H1 (cell line): ENCODE data around the gene PPP1R7. TPM values are rescaled to one million over a fixed set of nuclear protein-coding genes. Genes with fewer than 3 reads are reported as not detected.

Experiments used
- CTCF ChIA-PET: fragments of 300-600 bp; sonication (Branson Sonifier 250); formaldehyde crosslinking; loops from one replicate; lab custom pipeline; 2021; ENCODE audit not compliant: partially characterized antibody; lab: Charles Lee
- POLR2A ChIA-PET: fragments of 300-600 bp; sonication (Branson Sonifier 250); formaldehyde crosslinking; loops from one replicate; lab custom pipeline; 2021; ENCODE audit warnings: inconsistent platforms; ENCODE audit not compliant: partially characterized antibody; lab: Charles Lee
- DNase-seq, 2 experiments: peaks; one replicate each; pipeline versions ENCODE4 v3.0.0 to v3.0.0-alpha.2; 2010 to 2022; ENCODE audit warnings: low spot score in 2 of 2, low read depth in 1 of 2, mixed read lengths in 1 of 2
- FAIRE-seq: peaks from 2 replicates; lab custom pipeline; 2011; peaks lifted over from hg19 to GRCh38; lab: Jason Lieb, UNC
- H2AFZ ChIP-seq: 2 replicates; pipeline ENCODE4 v1.8.1; 2012; ENCODE audit warnings: low read length, inconsistent platforms
- H2AK5ac ChIP-seq: 2 replicates; pipeline ENCODE4 v1.6.1; 2013; ENCODE audit warnings: low read depth, low read length
- H2BK120ac ChIP-seq: replicated peaks from 2 replicates; pipeline ENCODE3; 2013; ENCODE audit warnings: low read depth, low read length, inconsistent platforms
- H2BK12ac ChIP-seq: 2 replicates; pipeline ENCODE4 v1.6.1; 2013; ENCODE audit warnings: low read depth, low read length
- H2BK15ac ChIP-seq: 2 replicates; pipeline ENCODE4 v1.6.1; 2013; ENCODE audit warnings: low read length
- H2BK20ac ChIP-seq: 2 replicates; pipeline ENCODE4 v1.6.1; 2013; ENCODE audit warnings: low read length
- H2BK5ac ChIP-seq: 2 replicates; pipeline ENCODE4 v1.6.1; 2013; ENCODE audit warnings: low read depth, low read length
- H3K14ac ChIP-seq: 2 replicates; pipeline ENCODE4 v1.6.1; 2013; ENCODE audit warnings: inconsistent platforms; ENCODE audit not compliant: insufficient read length
- H3K18ac ChIP-seq: 2 replicates; pipeline ENCODE4 v1.6.1; 2013; ENCODE audit warnings: low read length; ENCODE audit errors: extremely low read depth
- H3K23ac ChIP-seq: 2 replicates; pipeline ENCODE4 v1.6.1; 2013; ENCODE audit warnings: inconsistent platforms; ENCODE audit not compliant: insufficient read length
- H3K23me2 ChIP-seq: 2 replicates; pipeline ENCODE4 v1.6.1; 2013; ENCODE audit warnings: low read depth, low read length
- H3K27ac ChIP-seq: 2 replicates; pipeline ENCODE4 v1.6.1; 2011; ENCODE audit warnings: low read depth, low read length, inconsistent platforms
- H3K27me3 ChIP-seq, 4 experiments: replicated peaks in 1 of 4; 1 replicate in 1 of 4; 2 replicates in 3 of 4; pipeline versions ENCODE4 v1.6.1 to v1.8.1; 2011 to 2013; ENCODE audit warnings: low read length in 3 of 4, mild to moderate bottlenecking in 3 of 4, inconsistent platforms in 2 of 4, mixed read lengths in 2 of 4, moderate library complexity in 1 of 4; ENCODE audit not compliant: control insufficient read depth in 3 of 4, insufficient read depth in 3 of 4; ENCODE audit errors: extremely low read depth in 1 of 4
- H3K36me3 ChIP-seq, 4 experiments: 2 replicates each; pipeline versions ENCODE4 v1.6.1 to v1.8.1; 2011 to 2013; ENCODE audit warnings: mild to moderate bottlenecking in 4 of 4, low read length in 3 of 4, moderate library complexity in 2 of 4, control low read depth in 1 of 4, inconsistent platforms in 1 of 4; ENCODE audit not compliant: insufficient read depth in 4 of 4, control insufficient read depth in 2 of 4
- H3K4ac ChIP-seq: replicated peaks from 2 replicates; pipeline ENCODE3; 2013; ENCODE audit warnings: low read length, low read depth, mixed read lengths, inconsistent platforms; ENCODE audit not compliant: insufficient read length
- H3K4me1 ChIP-seq, 4 experiments: replicated peaks in 1 of 4; 1 replicate in 1 of 4; 2 replicates in 3 of 4; pipeline versions ENCODE4 v1.6.1 to v1.8.1; 2011 to 2013; ENCODE audit warnings: low read length in 3 of 4, inconsistent platforms in 2 of 4, mixed read lengths in 1 of 4; ENCODE audit not compliant: insufficient read depth in 4 of 4, control insufficient read depth in 3 of 4
- H3K4me2 ChIP-seq, 2 experiments: 2 replicates each; pipeline versions ENCODE4 v1.6.1 to v1.8.1; 2011 to 2013; ENCODE audit warnings: low read depth in 2 of 2, low read length in 2 of 2, control low read depth in 1 of 2, inconsistent platforms in 1 of 2, mild to moderate bottlenecking in 1 of 2; ENCODE audit not compliant: insufficient read depth in 1 of 2
- H3K4me3 ChIP-seq, 4 experiments: fragments of 200-600, 300-600 bp in 1 of 4; sonication (generic), shearing (Covaris generic), sonication (Bioruptor Twin) in 1 of 4; 2 replicates each; pipeline versions ENCODE4 v1.5.1 to v1.8.1; 2011 to 2016; ENCODE audit warnings: low read length in 4 of 4, low read depth in 3 of 4, control low read depth in 2 of 4, inconsistent platforms in 2 of 4, mild to moderate bottlenecking in 2 of 4, mixed read lengths in 1 of 4, moderate library complexity in 1 of 4; ENCODE audit not compliant: insufficient read depth in 2 of 4; ENCODE audit errors: extremely low read depth in 1 of 4
- H3K56ac ChIP-seq: replicated peaks from 2 replicates; pipeline ENCODE3; 2013; ENCODE audit warnings: low read depth, mild to moderate bottlenecking, mixed read lengths, low read length, inconsistent platforms; ENCODE audit not compliant: insufficient read length
- H3K79me1 ChIP-seq: 2 replicates; pipeline ENCODE4 v1.6.1; 2013; ENCODE audit warnings: low read depth, low read length, control low read depth
- H3K79me2 ChIP-seq, 2 experiments: 2 replicates each; pipeline versions ENCODE4 v1.6.1 to v1.8.1; 2012 to 2013; ENCODE audit warnings: low read length in 2 of 2, mild to moderate bottlenecking in 2 of 2, inconsistent platforms in 1 of 2; ENCODE audit not compliant: insufficient read depth in 2 of 2, control insufficient read depth in 1 of 2
- H3K9ac ChIP-seq, 4 experiments: replicated peaks in 1 of 4; 1 replicate in 1 of 4; 2 replicates in 3 of 4; pipeline versions ENCODE4 v1.6.1 to v1.8.1; 2011 to 2013; ENCODE audit warnings: low read depth in 3 of 4, low read length in 3 of 4, control low read depth in 2 of 4, mild to moderate bottlenecking in 2 of 4, moderate library complexity in 2 of 4, inconsistent platforms in 1 of 4; ENCODE audit errors: extremely low read depth in 1 of 4
- H3K9me3 ChIP-seq, 2 experiments: 2 replicates each; pipeline versions ENCODE4 v1.6.1 to v1.8.1; 2012 to 2013; ENCODE audit warnings: mild to moderate bottlenecking in 2 of 2, moderate library complexity in 2 of 2, control low read depth in 1 of 2, inconsistent platforms in 1 of 2, low read depth in 1 of 2, low read length in 1 of 2, mixed read lengths in 1 of 2; ENCODE audit not compliant: insufficient read depth in 2 of 2
- H4K20me1 ChIP-seq, 2 experiments: replicated peaks in 1 of 2; 2 replicates each; pipeline versions ENCODE3 to v1.8.1; 2011 to 2013; ENCODE audit warnings: inconsistent platforms in 2 of 2, low read length in 2 of 2, mild to moderate bottlenecking in 1 of 2; ENCODE audit not compliant: insufficient read depth in 2 of 2, control insufficient read depth in 1 of 2
- H4K5ac ChIP-seq: 2 replicates; pipeline ENCODE4 v1.6.1; 2013; ENCODE audit warnings: low read length, low read depth, mixed read lengths, inconsistent platforms; ENCODE audit not compliant: insufficient read length
- H4K8ac ChIP-seq: 2 replicates; pipeline ENCODE4 v1.8.0; 2013; ENCODE audit warnings: mild to moderate bottlenecking, moderate library complexity, low read length, inconsistent platforms; ENCODE audit not compliant: insufficient read depth; ENCODE audit errors: extremely low read depth
- H4K91ac ChIP-seq: replicated peaks from 2 replicates; pipeline ENCODE3; 2013; ENCODE audit warnings: low read length, mixed read lengths, inconsistent platforms; ENCODE audit not compliant: insufficient read length
- BRCA1 ChIP-seq: IDR thresholded peaks from 2 replicates; pipeline ENCODE4 v1.6.1; 2012; ENCODE audit warnings: low read depth, low read length, improper control_type of control experiment
- CHD1 ChIP-seq: IDR thresholded peaks from 2 replicates; pipeline ENCODE4 v1.6.1; 2012; ENCODE audit warnings: low read depth, low read length, improper control_type of control experiment
- EP300 ChIP-seq, 2 experiments: IDR thresholded peaks; 1 replicate in 1 of 2; 2 replicates in 1 of 2; pipeline ENCODE4 v1.6.1; 2011 to 2012; ENCODE audit warnings: low read depth in 2 of 2, low read length in 2 of 2, mild to moderate bottlenecking in 2 of 2, borderline replicate concordance in 1 of 2, inconsistent platforms in 1 of 2, moderate library complexity in 1 of 2
- JUND ChIP-seq: IDR thresholded peaks from 2 replicates; pipeline ENCODE4 v1.6.1; 2011; ENCODE audit warnings: mild to moderate bottlenecking, improper control_type of control experiment, low read length
- KDM1A ChIP-seq: fragments of 200-600, 300-600 bp; sonication (generic); IDR thresholded peaks from 2 replicates; pipeline ENCODE4 v1.7.1; 2016; ENCODE audit warnings: mild to moderate bottlenecking, low read length, borderline replicate concordance
- MAFK ChIP-seq: IDR thresholded peaks from 2 replicates; pipeline ENCODE4 v1.6.1; 2012; ENCODE audit warnings: low read depth, mild to moderate bottlenecking, improper control_type of control experiment, low read length
- NRF1 ChIP-seq: IDR thresholded peaks from 2 replicates; pipeline ENCODE4 v1.6.1; 2011; ENCODE audit warnings: mild to moderate bottlenecking, low read depth, low read length, improper control_type of control experiment
- POLR2A ChIP-seq, 2 experiments: IDR thresholded peaks; 1 replicate in 1 of 2; 2 replicates in 1 of 2; pipeline ENCODE4 v1.6.1; 2011; ENCODE audit warnings: low read depth in 2 of 2, low read length in 2 of 2, mild to moderate bottlenecking in 2 of 2; ENCODE audit errors: control extremely low read depth in 1 of 2
- POLR2AphosphoS5 ChIP-seq: IDR thresholded peaks from 2 replicates; pipeline ENCODE4 v1.6.1; 2011; ENCODE audit warnings: low read depth, low read length
- RAD21 ChIP-seq, 2 experiments: IDR thresholded peaks in 1 of 2; conservative IDR thresholded peaks in 1 of 2; 2 replicates each; pipeline ENCODE4 v1.6.1; 2011; ENCODE audit warnings: low read depth in 2 of 2, low read length in 2 of 2, improper control_type of control experiment in 1 of 2, inconsistent platforms in 1 of 2, mild to moderate bottlenecking in 1 of 2, moderate library complexity in 1 of 2
- RBBP5 ChIP-seq: IDR thresholded peaks from 2 replicates; pipeline ENCODE4 v1.7.1; 2012; ENCODE audit warnings: low read depth, mild to moderate bottlenecking, inconsistent platforms, low read length, moderate library complexity, borderline replicate concordance
- RXRA ChIP-seq: IDR thresholded peaks from 2 replicates; pipeline ENCODE4 v1.6.1; 2011; ENCODE audit warnings: low read depth, mild to moderate bottlenecking, low read length, moderate library complexity; ENCODE audit not compliant: insufficient read depth
- SIRT6 ChIP-seq: IDR thresholded peaks from one replicate; pipeline ENCODE4 v1.7.1; 2012; ENCODE audit warnings: low read length, inconsistent platforms
- SP2 ChIP-seq: IDR thresholded peaks from 2 replicates; pipeline ENCODE4 v1.6.1; 2012; ENCODE audit warnings: mild to moderate bottlenecking, low read length, inconsistent platforms
- WGBS, 2 experiments: shearing (Covaris generic) in 1 of 2; methylation state at CpG; one replicate each; pipeline versions ENCODE4 v1.1.6 to v1.1.7; 2013 to 2015; ENCODE audit warnings: low lambda C conversion rate in 2 of 2, mixed read lengths in 2 of 2, inconsistent platforms in 1 of 2, low coverage in 1 of 2, missing lambda C conversion rate in 1 of 2; ENCODE audit not compliant: insufficient replicate concordance in 2 of 2, insufficient coverage in 1 of 2, insufficient read length in 1 of 2; ENCODE audit errors: extremely low coverage in 1 of 2, missing lambda C conversion rate in 1 of 2; 5-methylcytosine and 5-hydroxymethylcytosine counted together
- polyA plus RNA-seq, 7 experiments: library from polyadenylated mRNA; depleted of rRNA in 3 of 7; stranded (reverse) in 5 of 7; unstranded in 2 of 7; fragments of >200 nt in 5 of 7; fragments of 200-250 nt in 2 of 7; gene quantifications; 1 replicate in 5 of 7; 2 replicates in 1 of 7; 4 replicates in 1 of 7; pipeline versions ENCODE4 v1.2.1 to v1.2.3, GENCODE V29; 2011 to 2013; ENCODE audit warnings: missing spikeins in 2 of 7, mixed read lengths in 2 of 7
- total RNA-seq: library from RNA; stranded (reverse); fragmentation: NEBNext Ultra II Directional; extraction: Animal tissue kit (Norgen Biotek cat#: 25700); gene quantifications from 2 replicates; pipeline ENCODE4 v1.2.1, GENCODE V29; 2021

The PPP1R7 gene
- total and polyA plus RNA-seq, 2 of the 8 experiments (the other 6 are each of a cell fraction or from before 2014, with no cell fraction given), result 22.2 to 64.0 TPM

DNA sequence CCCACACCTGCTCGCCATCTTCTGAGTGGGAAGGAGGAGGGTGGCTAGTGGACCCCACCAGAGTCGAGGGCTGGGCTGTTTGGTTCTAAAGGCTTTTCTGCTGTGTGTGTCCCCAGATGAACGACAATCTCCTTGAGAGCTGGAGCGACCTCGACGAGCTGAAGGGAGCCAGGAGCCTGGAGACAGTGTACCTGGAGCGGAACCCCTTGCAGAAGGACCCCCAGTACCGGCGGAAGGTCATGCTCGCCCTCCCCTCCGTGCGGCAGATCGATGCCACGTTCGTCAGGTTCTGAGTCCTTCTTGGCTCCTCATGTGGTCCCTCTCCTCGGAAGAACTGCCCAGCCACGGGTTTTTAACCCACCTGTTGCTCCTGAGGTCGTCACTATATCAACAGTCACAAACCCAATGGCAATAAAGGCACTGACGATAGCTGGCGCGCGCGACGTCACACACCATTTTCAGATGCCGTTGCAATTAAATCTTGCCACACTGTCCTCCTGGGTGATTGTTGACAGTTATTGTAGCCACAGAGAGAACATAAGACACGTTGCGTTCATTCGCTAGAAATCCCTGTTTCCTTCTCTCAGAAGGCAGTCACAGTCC lies 32.4 kb downstream of the PPP1R7 start:
- no peak overlapping the region for H2BK12ac ChIP-seq
- H4K8ac ChIP-seq, result no peak overlapping the region
- no peak overlapping the region for H2BK120ac ChIP-seq
- no peaks in the 10 kb centered on the region for H3K79me2 ChIP-seq
- H3K79me1 ChIP-seq, result no peaks in the 10 kb centered on the region
- H3K23me2 ChIP-seq, result no peaks in the 10 kb centered on the region
- H2AFZ ChIP-seq, result no peak overlapping the region
- no peak overlapping the region for H2BK5ac ChIP-seq
- no peak overlapping the region for H3K27ac ChIP-seq
- ChIA-PET POLR2A (interaction anchor here (1.0 kb wide), 1 partner anchor 35 kb away, joined by 4 read pairs; no protein-coding TSS in a partner anchor), CTCF (interaction anchor here (1.2 to 2.5 kb wide), 3 partner anchors 32 to 40 kb away, joined by 4 to 15 read pairs (median 4); partner anchors contain the start of genes PASK and PPP1R7)
- H3K4ac ChIP-seq, result no peak overlapping the region
- DNase-seq (no peak), FAIRE-seq (no peak)
- H3K27me3 ChIP-seq, result no peaks in the 10 kb centered on the region
- no peaks in the 10 kb centered on the region for H3K9me3 ChIP-seq
- H3K4me3 ChIP-seq, result no peak overlapping the region
- no peak overlapping the region for H3K23ac ChIP-seq
- H3K4me1 ChIP-seq, result peaks cover 0 to 3% (median 2%) of the 10 kb centered on the region in 4 experiments; a peak in 3 of 7 replicates
- H3K56ac ChIP-seq, result no peak overlapping the region
- H3K36me3 ChIP-seq, result no peaks in the 10 kb centered on the region
- H4K20me1 ChIP-seq, result peaks cover 0 to 3% of the 10 kb centered on the region in 2 experiments
- no peak overlapping the region for H3K9ac ChIP-seq
- H2AK5ac ChIP-seq, result no peak overlapping the region
- H2BK15ac ChIP-seq, result no peak overlapping the region
- H4K91ac ChIP-seq, result no peak overlapping the region
- no peak overlapping the region for H3K4me2 ChIP-seq
- H4K5ac ChIP-seq, result no peak overlapping the region
- no peak overlapping the region for H3K18ac ChIP-seq
- WGBS, 2 experiments, result 90% methylated on average over 28 of the region's 28 CpGs; no CpG with 5 or more reads in 1 of the 2 experiments
- no peak overlapping the region for H2BK20ac ChIP-seq
- no peak overlapping the region for H3K14ac ChIP-seq
- TF ChIP-seq KDM1A (no peak), MAFK (no peak), RAD21 (IDR thresholded peaks at IDR 0.05 in 1 of 2, conservative IDR thresholded peaks at IDR 0.05 in 1 of 2; ENCODE audit: low read depth in 2 of 2, low read length in 2 of 2) (no peak), SP2 (no peak), RBBP5 (no peak), SIRT6 (no peak), BRCA1 (no peak), JUND (no peak), RXRA (no peak), EP300 (IDR thresholded peaks at IDR 0.05; ENCODE audit: borderline replicate concordance in 1 of 2, low read depth in 2 of 2, low read length in 2 of 2) (no peak), NRF1 (no peak), POLR2A (IDR thresholded peaks at IDR 0.05; ENCODE audit: control extremely low read depth in 1 of 2, low read depth in 2 of 2, low read length in 2 of 2) (no peak), CHD1 (no peak), POLR2AphosphoS5 (no peak)
